ENCODE results near the gene YWHAQ. TPM values are rescaled to one million over a fixed set of nuclear protein-coding genes. Genes with fewer than 3 reads are reported as not detected.

YWHAQ gene
- total RNA-seq, 1 donor from 2014 or later, result 172 TPM

DNA sequence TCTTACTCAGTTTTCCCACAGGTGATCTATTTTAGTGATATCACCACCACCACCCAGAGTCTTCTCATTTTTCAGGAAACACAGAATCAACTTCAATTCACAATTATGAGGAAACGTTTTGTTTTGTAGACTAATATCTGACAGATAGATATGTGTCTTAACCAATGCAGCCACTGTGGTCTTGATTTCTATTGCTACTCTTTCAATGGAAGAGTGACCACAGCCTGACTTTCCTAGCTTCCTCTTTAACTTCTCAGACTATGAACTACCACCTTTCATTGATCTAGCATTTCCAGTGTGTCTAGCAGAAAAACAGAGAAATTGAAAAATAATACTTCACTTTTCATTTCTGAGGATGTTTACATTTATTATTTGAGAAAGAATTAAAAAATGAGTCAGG is 95.6 kb downstream of the YWHAQ start:
- H3K36me3 ChIP-seq, result peaks cover 0 to 30% of the 10 kb centered on the region in 2 donors
- TF ChIP-seq, protein P1, sequence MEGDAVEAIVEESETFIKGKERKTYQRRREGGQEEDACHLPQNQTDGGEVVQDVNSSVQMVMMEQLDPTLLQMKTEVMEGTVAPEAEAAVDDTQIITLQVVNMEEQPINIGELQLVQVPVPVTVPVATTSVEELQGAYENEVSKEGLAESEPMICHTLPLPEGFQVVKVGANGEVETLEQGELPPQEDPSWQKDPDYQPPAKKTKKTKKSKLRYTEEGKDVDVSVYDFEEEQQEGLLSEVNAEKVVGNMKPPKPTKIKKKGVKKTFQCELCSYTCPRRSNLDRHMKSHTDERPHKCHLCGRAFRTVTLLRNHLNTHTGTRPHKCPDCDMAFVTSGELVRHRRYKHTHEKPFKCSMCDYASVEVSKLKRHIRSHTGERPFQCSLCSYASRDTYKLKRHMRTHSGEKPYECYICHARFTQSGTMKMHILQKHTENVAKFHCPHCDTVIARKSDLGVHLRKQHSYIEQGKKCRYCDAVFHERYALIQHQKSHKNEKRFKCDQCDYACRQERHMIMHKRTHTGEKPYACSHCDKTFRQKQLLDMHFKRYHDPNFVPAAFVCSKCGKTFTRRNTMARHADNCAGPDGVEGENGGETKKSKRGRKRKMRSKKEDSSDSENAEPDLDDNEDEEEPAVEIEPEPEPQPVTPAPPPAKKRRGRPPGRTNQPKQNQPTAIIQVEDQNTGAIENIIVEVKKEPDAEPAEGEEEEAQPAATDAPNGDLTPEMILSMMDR (IDR thresholded peaks at IDR 0.05), result no peak
- DNase-seq (ENCODE audit: low spot score in 2 of 2), result no peak
- no peaks in the 10 kb centered on the region for H3K9me3 ChIP-seq
- peaks cover 0 to 8% of the 10 kb centered on the region in 2 donors for H3K4me1 ChIP-seq
- no peaks in the 10 kb centered on the region for H3K27me3 ChIP-seq
- no peak overlapping the region for H3K27ac ChIP-seq
- H3K4me3 ChIP-seq, result no peak overlapping the region
- intact Hi-C loops (cut with DNase I), result loop anchor here (5.0 kb wide), 1 partner anchor 97 kb away; the partner anchor contains the start of gene YWHAQ

Other genes starting within 250 kb of the YWHAQ start
- 25.4 TPM for gene ITGB1BP1, start 207.5 kb downstream of the YWHAQ start, total RNA-seq
- 5.3 TPM for gene CPSF3, start 207.3 kb downstream of the YWHAQ start, total RNA-seq
- gene IAH1, start 156.4 kb downstream of the YWHAQ start, total RNA-seq, result 86.0 TPM
- gene ADAM17, start 75.2 kb downstream of the YWHAQ start, total RNA-seq, result 16.4 TPM
- 58.5 TPM for gene TAF1B, start 212.5 kb upstream of the YWHAQ start, total RNA-seq

Data from ascending aorta (tissue), 2 donors.